Progenitor cell of endocrine pancreas (in vitro differentiated cells): ENCODE results near the gene NEU2. TPM values are rescaled to one million over a fixed set of nuclear protein-coding genes. Genes with fewer than 3 reads are reported as not detected.

Source experiments
- DNase-seq: peaks from one replicate; pipeline ENCODE4 v3.0.0; 2021; ENCODE audit warnings: low spot score; ENCODE audit not compliant: unreplicated experiment
- H3K27ac Mint-ChIP-seq: 2 replicates; pipeline ENCODE4 v1.8.0; 2021; ENCODE audit warnings: mild to moderate bottlenecking, moderate library complexity, mixed read lengths
- H3K27me3 Mint-ChIP-seq: 2 replicates; pipeline ENCODE4 v1.8.0; 2021; ENCODE audit warnings: mixed read lengths
- H3K36me3 Mint-ChIP-seq: 2 replicates; pipeline ENCODE4 v1.8.0; 2022; ENCODE audit warnings: mixed read lengths; ENCODE audit not compliant: insufficient read depth
- H3K4me1 Mint-ChIP-seq: 2 replicates; pipeline ENCODE4 v1.8.0; 2021; ENCODE audit warnings: low read depth, mixed read lengths
- H3K4me3 Mint-ChIP-seq: 2 replicates; pipeline ENCODE4 v1.8.0; 2021; ENCODE audit warnings: low read depth, mild to moderate bottlenecking, moderate library complexity, mixed read lengths
- H3K9me3 Mint-ChIP-seq: 2 replicates; pipeline ENCODE4 v1.8.0; 2021; ENCODE audit warnings: low read depth, mixed read lengths
- CTCF ChIP-seq: fragments of 200-600 bp; sonication (generic); IDR thresholded peaks from one replicate; pipeline ENCODE4 v1.5.0; 2021; ENCODE audit warnings: antibody characterized with exemption, mild to moderate bottlenecking; ENCODE audit not compliant: unreplicated experiment
- total RNA-seq: library from RNA; stranded (reverse); gene quantifications from 2 replicates; pipeline ENCODE4 v1.2.1, GENCODE V29; 2021

Gene NEU2
- total RNA-seq, 1 donor from 2014 or later, result not detected

GRCh38 chr2:233081731-233082221 lies 49.3 kb downstream of the NEU2 start:
- no peak for TF ChIP-seq CTCF
- peaks cover 21% of the 10 kb centered on the region for H3K27me3 Mint-ChIP-seq
- H3K4me1 Mint-ChIP-seq, result no peaks in the 10 kb centered on the region
- no peak overlapping the region for H3K4me3 Mint-ChIP-seq
- DNase-seq, result no peak
- H3K9me3 Mint-ChIP-seq, result no peaks in the 10 kb centered on the region
- no peak overlapping the region for H3K27ac Mint-ChIP-seq
- H3K36me3 Mint-ChIP-seq, result no peaks in the 10 kb centered on the region

- no peaks in the 10 kb centered on the region for H3K4me1 Mint-ChIP-seq
- H3K27me3 Mint-ChIP-seq, result peaks cover 21% of the 10 kb centered on the region
- H3K36me3 Mint-ChIP-seq, result no peaks in the 10 kb centered on the region
- H3K9me3 Mint-ChIP-seq, result no peaks in the 10 kb centered on the region
- DNase-seq, result no peak
- TF ChIP-seq CTCF, result no peak
- no peak overlapping the region for H3K4me3 Mint-ChIP-seq
- no peak overlapping the region for H3K27ac Mint-ChIP-seq
These were observed 49.9 kb downstream of the NEU2 start for GRCh38 chr2:233082222-233082930.

- no peak overlapping the region for H3K4me3 Mint-ChIP-seq
- H3K27me3 Mint-ChIP-seq, result peaks cover 21% of the 10 kb centered on the region
- no peaks in the 10 kb centered on the region for H3K9me3 Mint-ChIP-seq
- no peaks in the 10 kb centered on the region for H3K36me3 Mint-ChIP-seq
- TF ChIP-seq CTCF, result no peak
- no peaks in the 10 kb centered on the region for H3K4me1 Mint-ChIP-seq
- DNase-seq, result no peak
- no peak overlapping the region for H3K27ac Mint-ChIP-seq
These were observed 50.7 kb downstream of the NEU2 start for GRCh38 chr2:233082931-233083755.

GRCh38 chr2:233083782-233084181 lies 51.3 kb downstream of the NEU2 start:
- Mint-ChIP-seq H3K27me3 (peaks cover 26% of the 10 kb centered on the region), H3K4me3 (no peak overlapping the region), H3K36me3 (no peaks in the 10 kb centered on the region), H3K9me3 (no peaks in the 10 kb centered on the region), H3K4me1 (no peaks in the 10 kb centered on the region), H3K27ac (no peak overlapping the region)
- no peak for DNase-seq
- no peak for TF ChIP-seq CTCF

- H3K36me3 Mint-ChIP-seq, result no peaks in the 10 kb centered on the region
- no peak for TF ChIP-seq CTCF
- no peak overlapping the region for H3K27ac Mint-ChIP-seq
- peaks cover 20% of the 10 kb centered on the region for H3K27me3 Mint-ChIP-seq
- no peak overlapping the region for H3K4me3 Mint-ChIP-seq
- H3K9me3 Mint-ChIP-seq, result no peaks in the 10 kb centered on the region
- DNase-seq, result no peak
- no peaks in the 10 kb centered on the region for H3K4me1 Mint-ChIP-seq
These were observed 52.0 kb downstream of the NEU2 start for GRCh38 chr2:233084488-233084887.

Other genes starting within 250 kb of the NEU2 start
- 1.8 and 2.8 TPM in 2 replicates for gene SNORC, start 162.4 kb upstream of the NEU2 start, total RNA-seq
- gene NGEF, start 19.4 kb upstream of the NEU2 start, total RNA-seq, result 0.71 and 1.2 TPM in 2 replicates
- 5.3 and 9.0 TPM in 2 replicates for gene INPP5D, start 27.7 kb downstream of the NEU2 start, total RNA-seq
- 27.9 and 29.7 TPM in 2 replicates for gene ATG16L1, start 219.0 kb downstream of the NEU2 start, total RNA-seq